K562 (cell line): ENCODE data around the gene SP2. TPM values are rescaled to one million over a fixed set of nuclear protein-coding genes. Genes with fewer than 3 reads are reported as not detected.
A peak's percentile ranks its signal among the peaks of the same experiment; 100 is the strongest.

Experiments
- CHD1 ChIP-seq: fragments of 200-600 bp; sonication (generic); IDR thresholded peaks from one replicate; pipeline ENCODE4 v1.6.1; 2012; ENCODE audit warnings: mild to moderate bottlenecking, moderate library complexity, low read length, inconsistent platforms
- CREBBP ChIP-seq: IDR thresholded peaks from one replicate; pipeline ENCODE4 v1.6.1; 2012; ENCODE audit warnings: low read depth, mild to moderate bottlenecking, control low read depth, inconsistent platforms, low read length
- EWSR1 ChIP-seq: fragments of 450-650 bp; IDR thresholded peaks from 2 replicates; pipeline ENCODE4 v1.6.1; 2018; ENCODE audit warnings: borderline replicate concordance, mild to moderate bottlenecking, low read depth, moderate library complexity; ENCODE audit not compliant: partially characterized antibody
- HMG20B ChIP-seq: fragments of 250-450 bp; sonication (Bioruptor Pico); IDR thresholded peaks from 2 replicates; pipeline ENCODE4 v1.5.0; 2021; ENCODE audit warnings: mild to moderate bottlenecking
- ID3 ChIP-seq, 2 experiments: fragments of 250-450 bp in 1 of 2; fragments of 450-650 bp in 1 of 2; sonication (Bioruptor Pico) in 1 of 2; IDR thresholded peaks; 2 replicates each; pipeline versions ENCODE4 v1.6.1 to v1.8.0; 2016 to 2021; ENCODE audit warnings: mild to moderate bottlenecking in 2 of 2, moderate library complexity in 2 of 2, missing compliant biosample characterization in 1 of 2, missing genetic modification characterization in 1 of 2
- NR2C2 ChIP-seq, 2 experiments: fragments of 200-800 bp in 1 of 2; sonication (Bioruptor generic) in 1 of 2; sonication (generic) in 1 of 2; formaldehyde crosslinking in 1 of 2; IDR thresholded peaks; 2 replicates each; pipeline versions ENCODE4 v1.6.1 to v1.8.0; 2016 to 2022; ENCODE audit warnings: mild to moderate bottlenecking in 1 of 2, missing compliant biosample characterization in 1 of 2, missing genetic modification characterization in 1 of 2, missing genetic modification reagents in 1 of 2
- NR4A1 ChIP-seq, 2 experiments: fragments of 250-450 bp in 1 of 2; fragments of 450-650 bp in 1 of 2; sonication (Bioruptor Pico) in 1 of 2; IDR thresholded peaks; 2 replicates each; pipeline versions ENCODE4 v1.4.0 to v1.6.1; 2016 to 2020; ENCODE audit warnings: mild to moderate bottlenecking in 2 of 2, missing compliant biosample characterization in 1 of 2, missing genetic modification characterization in 1 of 2, moderate library complexity in 1 of 2
- PHB2 ChIP-seq: fragments of 450-650 bp; IDR thresholded peaks from 2 replicates; pipeline ENCODE4 v1.6.1; 2017; ENCODE audit warnings: low read depth
- PYGO2 ChIP-seq: fragments of 450-650 bp; IDR thresholded peaks from 2 replicates; pipeline ENCODE4 v1.6.1; 2016; ENCODE audit warnings: mild to moderate bottlenecking, missing genetic modification characterization, moderate library complexity, missing compliant biosample characterization
- RCOR1 ChIP-seq, 2 experiments: IDR thresholded peaks; 2 replicates each; pipeline ENCODE4 v1.6.1; 2012; ENCODE audit warnings: low read depth in 2 of 2, low read length in 2 of 2, borderline replicate concordance in 1 of 2, improper control_type of control experiment in 1 of 2
- RREB1 ChIP-seq: fragments of 250-450 bp; sonication (Bioruptor Pico); IDR thresholded peaks from 2 replicates; pipeline ENCODE4 v1.4.0; 2020
- SP1 ChIP-seq: sonication (generic); formaldehyde crosslinking; IDR thresholded peaks from 2 replicates; pipeline ENCODE4 v1.8.1; 2022; ENCODE audit warnings: mild to moderate bottlenecking, missing genetic modification reagents
- TCF7 ChIP-seq: sonication (generic); IDR thresholded peaks from 2 replicates; pipeline ENCODE4 v1.6.1; 2016; ENCODE audit warnings: antibody characterized with exemption, borderline replicate concordance
- ZNF589 ChIP-seq: fragments of 200-800 bp; sonication (Bioruptor generic); IDR thresholded peaks from 2 replicates; pipeline ENCODE4 v1.6.1; 2016; ENCODE audit warnings: low read depth, missing genetic modification characterization, missing compliant biosample characterization
- ZNF76 ChIP-seq: fragments of 250-450 bp; sonication (Bioruptor Pico); IDR thresholded peaks from 2 replicates; pipeline ENCODE4 v1.4.0; 2020; ENCODE audit warnings: mild to moderate bottlenecking, moderate library complexity, borderline replicate concordance
- polyA plus RNA-seq, 8 experiments: library from polyadenylated mRNA; depleted of rRNA in 4 of 8; stranded (reverse) in 5 of 8; unstranded in 3 of 8; fragments of >200 nt; fragmentation: Nextera tagmentation in 2 of 8; fragmentation: Illumina TruSeq in 1 of 8; extraction: Ambion mirVana in 2 of 8; extraction: Trizol in 1 of 8; gene quantifications; 2 replicates each; pipeline versions ENCODE4 v1.2.1 to v1.2.3, GENCODE V29; 2011 to 2014; ENCODE audit warnings: inconsistent platforms in 1 of 8, missing spikeins in 1 of 8
- total RNA-seq, 7 experiments: library from RNA; depleted of rRNA in 6 of 7; stranded (reverse); fragments of >200 nt in 6 of 7; fragmentation: Illumina TruSeq in 2 of 7; extraction: Trizol in 2 of 7; gene quantifications; 2 replicates each; pipeline versions ENCODE4 v1.2.1 to v1.2.3, GENCODE V29; 2011 to 2021; ENCODE audit warnings: low replicate concordance in 1 of 7
- TF ChIP-seq, protein P1 (sequence below): sonication (generic); formaldehyde crosslinking; IDR thresholded peaks from 2 replicates; pipeline ENCODE4 v1.8.0; 2022; ENCODE audit warnings: missing genetic modification reagents, mild to moderate bottlenecking, moderate library complexity, borderline replicate concordance

Gene SP2
- total and polyA plus RNA-seq, 9 of the 15 experiments (the other 6 are each of a cell fraction or from before 2014, with no cell fraction given): 0.77 to 22.3 (median 2.3) TPM

DNA sequence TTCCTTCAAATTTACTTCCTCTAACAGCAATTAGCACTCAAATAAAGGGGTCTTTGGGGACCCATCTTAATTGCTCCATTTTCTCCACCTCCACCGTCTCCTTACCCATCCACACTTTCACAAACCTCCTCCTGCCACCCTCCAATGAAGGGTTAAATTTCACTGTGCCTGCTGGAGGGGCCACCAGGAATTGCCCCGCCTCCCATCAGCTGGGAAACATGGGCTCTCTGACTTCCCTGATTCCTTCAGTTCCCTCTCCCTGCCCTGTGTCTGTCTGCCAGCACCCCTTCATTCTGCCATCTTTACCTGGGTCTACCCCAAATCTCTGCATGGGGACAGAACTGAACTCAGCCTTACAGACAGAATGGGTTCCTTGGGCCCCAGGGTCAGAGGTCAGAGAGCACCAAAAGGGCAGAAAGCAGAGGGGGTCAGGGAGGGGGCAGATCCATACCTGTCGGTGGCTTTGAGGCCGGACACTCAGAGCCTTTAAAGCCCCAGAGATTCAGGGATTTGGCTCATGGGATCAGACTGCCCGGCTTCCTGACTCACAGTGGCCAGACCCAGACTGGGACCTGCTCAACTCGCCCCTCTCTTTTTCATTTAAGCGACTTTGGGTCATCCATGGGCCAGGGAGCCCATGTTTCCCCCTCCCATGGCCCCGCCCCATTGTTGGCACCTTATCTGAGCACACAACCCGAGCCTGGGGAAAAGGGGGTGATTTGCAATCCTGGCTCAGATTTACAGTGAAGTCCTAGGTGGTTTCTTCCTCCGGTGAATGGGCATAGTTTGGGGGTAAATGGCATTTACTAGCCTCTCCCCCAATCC, 17.6 kb upstream of the SP2 start (continued):
- TF ChIP-seq RREB1 (CRISPR knock-in tag) (no peak), ZNF589 (CRISPR knock-in tag) (0 out of 2 replicates have a peak, but pooled peaks have one; percentile 11), EWSR1 (no peak), PYGO2 (0 out of 2 replicates have a peak, but pooled peaks have one; percentile 56), NR4A1 (CRISPR knock-in tag; IDR thresholded peaks at IDR 0.05) (no peak), NR4A1 (tag; IDR thresholded peaks at IDR 0.05) (0 out of 2 replicates have a peak, but pooled peaks have one; percentile 39), ID3 (CRISPR knock-in tag; IDR thresholded peaks at IDR 0.05) (no peak), ID3 (tag; IDR thresholded peaks at IDR 0.05) (peak; percentile 13; the same call in 1 of the 2 replicates), CREBBP (no peak), CHD1 (no peak), SP1 (CRISPR knock-in tag) (no peak), TCF7 (no peak), HMG20B (CRISPR knock-in tag) (no peak), ZNF76 (no peak), NR2C2 (CRISPR knock-in tag; IDR thresholded peaks at IDR 0.05) (no peak), NR2C2 (tag; IDR thresholded peaks at IDR 0.05) (peak; percentile 88), PHB2 (0 out of 2 replicates have a peak, but pooled peaks have one; percentile 17), RCOR1 (IDR thresholded peaks at IDR 0.05; ENCODE audit: borderline replicate concordance in 1 of 2, low read depth in 2 of 2, low read length in 2 of 2) (peak in 1 of 2 experiments; percentile 56; a peak in 1 of 4 replicates)
- TF ChIP-seq, protein P1, sequence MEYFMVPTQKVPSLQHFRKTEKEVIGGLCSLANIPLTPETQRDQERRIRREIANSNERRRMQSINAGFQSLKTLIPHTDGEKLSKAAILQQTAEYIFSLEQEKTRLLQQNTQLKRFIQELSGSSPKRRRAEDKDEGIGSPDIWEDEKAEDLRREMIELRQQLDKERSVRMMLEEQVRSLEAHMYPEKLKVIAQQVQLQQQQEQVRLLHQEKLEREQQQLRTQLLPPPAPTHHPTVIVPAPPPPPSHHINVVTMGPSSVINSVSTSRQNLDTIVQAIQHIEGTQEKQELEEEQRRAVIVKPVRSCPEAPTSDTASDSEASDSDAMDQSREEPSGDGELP: peak; percentile 20; the same call in 1 of the 2 replicates
